Sigmoid colon (tissue), 7 donors: ENCODE data around the gene RASAL1. TPM values are rescaled to one million over a fixed set of nuclear protein-coding genes. Genes with fewer than 3 reads are reported as not detected.

Source experiments
- DNase-seq: peaks from one replicate; pipeline ENCODE4 v3.0.0-alpha.2; 2019
- H3K27ac ChIP-seq, 4 donors: fragments of 200-600 bp; sonication (generic); one replicate each; pipeline ENCODE4 v1.5.1; 2016 to 2019; ENCODE audit warnings: mild to moderate bottlenecking in 1 of 4
- H3K27me3 ChIP-seq, 3 donors: fragments of 200-600 bp; sonication (generic); one replicate each; pipeline ENCODE4 v1.5.1; 2019; ENCODE audit warnings: mild to moderate bottlenecking in 1 of 3
- H3K36me3 ChIP-seq, 4 donors: fragments of 200-600 bp; sonication (generic); one replicate each; pipeline ENCODE4 v1.5.1; 2016 to 2019
- H3K4me1 ChIP-seq, 4 donors: fragments of 200-600 bp; sonication (generic); one replicate each; pipeline ENCODE4 v1.5.1; 2017 to 2019
- H3K4me3 ChIP-seq, 4 donors: fragments of 200-600 bp; sonication (generic); one replicate each; pipeline ENCODE4 v1.5.1; 2017 to 2019; ENCODE audit warnings: mild to moderate bottlenecking in 2 of 4, moderate library complexity in 1 of 4
- H3K9me3 ChIP-seq, 4 donors: fragments of 200-600 bp in 3 of 4; sonication (generic) in 3 of 4; one replicate each; pipeline versions ENCODE4 v1.5.1 to v1.6.1; 2013 to 2019
- CTCF ChIP-seq, 4 experiments: fragments of 450-650 bp in 3 of 4; fragments of 200-600 bp in 1 of 4; IDR thresholded peaks; one replicate each; pipeline ENCODE4 v1.5.1; 2016 to 2019; ENCODE audit warnings: antibody characterized with exemption in 4 of 4, mild to moderate bottlenecking in 3 of 4, moderate library complexity in 2 of 4
- EP300 ChIP-seq, 4 donors: sonication (generic); formaldehyde crosslinking; IDR thresholded peaks; one replicate each; pipeline ENCODE4 v1.6.1; 2017; ENCODE audit warnings: antibody characterized with exemption in 4 of 4
- POLR2A ChIP-seq, 2 donors: fragments of 450-650 bp; IDR thresholded peaks; one replicate each; pipeline ENCODE4 v1.6.1; 2016; ENCODE audit warnings: antibody characterized with exemption in 2 of 2, mild to moderate bottlenecking in 2 of 2, moderate library complexity in 2 of 2
- POLR2AphosphoS5 ChIP-seq, 4 donors: sonication (generic); formaldehyde crosslinking; IDR thresholded peaks; one replicate each; pipeline ENCODE4 v1.6.1; 2017; ENCODE audit warnings: antibody characterized with exemption in 4 of 4
- WGBS, 2 donors: extraction: QIAGEN DNeasy Blood & Tissue Kit; methylation state at CpG; one replicate each; pipeline ENCODE4 v1.1.7; 2013; 5-methylcytosine and 5-hydroxymethylcytosine counted together
- intact Hi-C: fragments of 100-400 bp; cut with DNase I; formaldehyde crosslinking; loops from one replicate; pipeline ENCODE4 v1.15.1; 2023
- polyA plus RNA-seq, 3 donors: library from polyadenylated mRNA; stranded (reverse); fragments of 200-250 nt; gene quantifications; one replicate each; pipeline ENCODE4 v1.2.3, GENCODE V29; 2013
- total RNA-seq, 4 donors: library from RNA; depleted of rRNA; stranded (reverse); fragments of >200 nt; gene quantifications; one replicate each; pipeline ENCODE4 v1.1.0, GENCODE V29; 2016
- donor health status: healthy with polysubstance abuse.
- donor health status: Bipolar disorder and iron deficiency.
- donor health status: healthy.

RASAL1 gene
- total and polyA plus RNA-seq, 7 donors: under 0.01 to 10.5 (median 3.0) TPM; not detected in 2

GRCh38 chr12:113134521-113134951, 1.0 kb downstream of the RASAL1 start:
- Histone ChIP-seq H3K9me3 (no peaks in the 10 kb centered on the region), H3K4me3 (no peak overlapping the region), H3K4me1 (no peaks in the 10 kb centered on the region), H3K27ac (no peak overlapping the region), H3K36me3 (no peaks in the 10 kb centered on the region), H3K27me3 (peaks cover 7 to 70% (median 32%) of the 10 kb centered on the region in 3 donors)
- WGBS, 2 donors: 16 to 52% methylated on average over 6 of the region's 6 CpGs
- DNase-seq: no peak
- intact Hi-C loops: no loop called here
- TF ChIP-seq EP300 (IDR thresholded peaks at IDR 0.05) (no peak), CTCF (IDR thresholded peaks at IDR 0.05) (no peak), POLR2A (IDR thresholded peaks at IDR 0.05) (no peak), POLR2AphosphoS5 (IDR thresholded peaks at IDR 0.05) (no peak)

- Histone ChIP-seq H3K27me3 (peaks cover 7 to 72% (median 32%) of the 10 kb centered on the region in 3 donors), H3K4me1 (no peaks in the 10 kb centered on the region), H3K36me3 (no peaks in the 10 kb centered on the region), H3K4me3 (no peak overlapping the region), H3K9me3 (no peaks in the 10 kb centered on the region), H3K27ac (no peak overlapping the region)
- TF ChIP-seq EP300 (IDR thresholded peaks at IDR 0.05): no peak
- TF ChIP-seq CTCF (IDR thresholded peaks at IDR 0.05): no peak
- TF ChIP-seq POLR2A (IDR thresholded peaks at IDR 0.05): no peak
- no peak for TF ChIP-seq POLR2AphosphoS5 (IDR thresholded peaks at IDR 0.05)
- WGBS, 2 donors: 40 to 62% methylated on average over 2 of the region's 2 CpGs
- intact Hi-C loops: no loop called here
- DNase-seq: no peak
These were observed 1.5 kb downstream of the RASAL1 start for GRCh38 chr12:113134071-113134470.

DNA sequence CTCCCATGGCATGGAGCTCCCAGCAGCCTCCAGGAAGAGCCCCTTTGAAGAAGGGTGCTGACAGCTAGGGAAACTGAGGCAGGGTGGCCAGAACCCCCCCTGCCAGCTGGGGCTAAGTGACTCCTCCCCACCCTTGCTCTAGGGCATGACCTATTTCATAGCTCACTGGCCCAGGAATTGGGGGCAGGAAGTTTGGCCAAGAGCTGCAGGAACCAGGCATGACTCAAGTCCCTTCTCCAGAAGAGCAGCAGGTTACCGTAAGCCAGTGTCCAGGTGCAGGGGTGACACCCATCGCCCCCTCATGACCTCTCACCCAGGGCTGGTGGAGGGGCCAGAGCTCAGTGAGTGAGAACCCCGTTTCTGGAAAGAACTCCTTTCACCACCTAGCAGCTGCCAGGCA, 1.9 kb downstream of the RASAL1 start:
- Histone ChIP-seq H3K36me3 (no peaks in the 10 kb centered on the region), H3K4me3 (no peak overlapping the region), H3K27ac (no peak overlapping the region), H3K27me3 (peaks cover 7 to 72% (median 32%) of the 10 kb centered on the region in 3 donors), H3K9me3 (no peaks in the 10 kb centered on the region), H3K4me1 (no peaks in the 10 kb centered on the region)
- TF ChIP-seq CTCF (IDR thresholded peaks at IDR 0.05) (no peak), POLR2AphosphoS5 (IDR thresholded peaks at IDR 0.05) (no peak), POLR2A (IDR thresholded peaks at IDR 0.05) (no peak), EP300 (IDR thresholded peaks at IDR 0.05) (no peak)
- 62 to 75% methylated on average over 3 of the region's 3 CpGs for WGBS, 2 donors
- intact Hi-C loops: no loop called here
- DNase-seq: no peak

DNA sequence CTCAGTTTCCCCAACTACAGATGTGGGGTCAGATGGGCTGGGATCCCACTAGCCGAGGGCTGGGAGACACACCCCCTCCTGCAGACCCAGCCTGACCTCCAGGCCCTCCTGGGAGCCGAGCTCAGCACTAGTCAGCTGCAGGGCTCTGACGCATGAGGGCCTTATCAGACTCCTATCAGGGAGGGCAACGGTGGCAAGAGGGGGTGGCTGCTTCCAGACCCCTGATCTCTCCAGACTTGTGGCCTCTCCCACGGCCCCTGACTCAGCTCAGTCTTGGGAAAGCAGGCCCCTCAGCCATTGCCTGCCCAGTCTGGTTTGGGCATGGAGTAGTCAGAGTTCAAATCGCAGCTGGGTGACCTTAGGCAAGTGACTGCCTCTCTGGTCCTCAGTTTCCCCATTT, 2.5 kb downstream of the RASAL1 start:
- WGBS, 2 donors: 80 to 86% methylated on average over 6 of the region's 6 CpGs
- H3K27me3 ChIP-seq: peaks cover 7 to 72% (median 32%) of the 10 kb centered on the region in 3 donors
- no peak for DNase-seq
- no peak for TF ChIP-seq POLR2AphosphoS5 (IDR thresholded peaks at IDR 0.05)
- no peak for TF ChIP-seq CTCF (IDR thresholded peaks at IDR 0.05)
- no peak for TF ChIP-seq EP300 (IDR thresholded peaks at IDR 0.05)
- TF ChIP-seq POLR2A (IDR thresholded peaks at IDR 0.05): no peak
- no peak overlapping the region for H3K27ac ChIP-seq
- no peaks in the 10 kb centered on the region for H3K4me1 ChIP-seq
- H3K9me3 ChIP-seq: no peaks in the 10 kb centered on the region
- H3K4me3 ChIP-seq: no peak overlapping the region
- intact Hi-C loops: no loop called here
- H3K36me3 ChIP-seq: no peaks in the 10 kb centered on the region

- TF ChIP-seq POLR2A (IDR thresholded peaks at IDR 0.05): no peak
- no peak for TF ChIP-seq POLR2AphosphoS5 (IDR thresholded peaks at IDR 0.05)
- no peak for TF ChIP-seq EP300 (IDR thresholded peaks at IDR 0.05)
These were observed 4.0 kb downstream of the RASAL1 start for GRCh38 chr12:113131556-113131955.

More at GRCh38 chr12:113131556-113131955, 4.0 kb downstream of the RASAL1 start:
- H3K9me3 ChIP-seq: no peaks in the 10 kb centered on the region
- H3K36me3 ChIP-seq: no peaks in the 10 kb centered on the region
- 73 to 78% methylated on average over 1 of the region's 1 CpG for WGBS, 2 donors
- peaks cover 7 to 69% (median 27%) of the 10 kb centered on the region in 3 donors for H3K27me3 ChIP-seq
- no peak overlapping the region for H3K4me3 ChIP-seq
- no peak for DNase-seq
- H3K27ac ChIP-seq: no peak overlapping the region
- intact Hi-C loops: no loop called here
- no peaks in the 10 kb centered on the region for H3K4me1 ChIP-seq
